ENCODE measurements around the gene KIF22.
"Not testable (repeated sequence)": the region's sequence is repeated elsewhere in the genome, so short reads cannot be mapped to it uniquely, and the experiment has no call there.

The KIF22 gene

DNA sequence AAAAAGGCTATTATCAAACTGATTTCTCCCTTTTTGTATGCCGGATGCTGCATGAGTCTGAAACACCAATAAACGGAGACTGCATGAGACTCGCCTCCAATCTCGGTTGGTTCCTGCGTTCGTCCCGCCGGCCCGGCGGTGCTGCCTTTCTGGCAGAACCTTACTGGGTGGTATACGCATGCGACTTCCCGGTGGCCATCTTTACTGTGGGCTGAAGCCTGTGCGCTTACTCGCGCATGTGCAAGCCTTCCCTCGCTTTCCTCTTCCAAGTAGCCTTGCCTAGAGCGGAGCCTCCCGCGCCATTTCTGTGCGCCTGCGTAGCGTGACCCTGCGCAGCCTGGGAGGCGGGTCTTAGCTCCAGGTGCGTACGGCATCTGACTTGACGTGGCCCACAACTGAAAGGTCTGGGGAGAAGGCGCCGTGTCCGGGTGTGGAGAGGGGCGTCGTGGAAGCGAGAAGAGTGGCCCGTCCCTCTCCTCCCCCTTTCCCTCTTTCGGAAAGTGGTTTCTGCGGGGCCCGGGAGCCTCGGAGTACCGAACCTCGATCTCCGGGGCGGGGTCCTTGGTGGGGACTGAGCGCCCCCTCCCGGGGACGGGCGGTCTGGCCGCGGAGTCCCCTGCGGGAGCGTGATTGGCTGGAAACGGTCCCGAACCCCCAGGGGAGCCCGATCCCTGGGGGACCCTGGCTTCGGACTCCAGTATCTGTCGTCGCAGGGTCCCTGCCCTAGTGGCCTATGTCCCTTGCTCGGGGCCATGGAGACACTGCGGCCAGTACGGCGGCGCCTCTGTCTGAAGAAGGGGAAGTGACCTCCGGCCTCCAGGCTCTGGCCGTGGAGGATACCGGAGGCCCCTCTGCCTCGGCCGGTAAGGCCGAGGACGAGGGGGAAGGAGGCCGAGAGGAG, 25.5 kb downstream of the KIF22 start, which contains the start of gene PAGR1:
Gene PAGR1, plus strand, starts transcription at position 360 of the 901 bp plus-strand sequence. Its CDS starts 374 bp downstream, at position 734.
- DNase-seq, result peak; percentile 98

- DNase-seq, result no peak
These were observed 26.3 kb downstream of the KIF22 start for GRCh38 chr16:29816694-29817441.

DNA sequence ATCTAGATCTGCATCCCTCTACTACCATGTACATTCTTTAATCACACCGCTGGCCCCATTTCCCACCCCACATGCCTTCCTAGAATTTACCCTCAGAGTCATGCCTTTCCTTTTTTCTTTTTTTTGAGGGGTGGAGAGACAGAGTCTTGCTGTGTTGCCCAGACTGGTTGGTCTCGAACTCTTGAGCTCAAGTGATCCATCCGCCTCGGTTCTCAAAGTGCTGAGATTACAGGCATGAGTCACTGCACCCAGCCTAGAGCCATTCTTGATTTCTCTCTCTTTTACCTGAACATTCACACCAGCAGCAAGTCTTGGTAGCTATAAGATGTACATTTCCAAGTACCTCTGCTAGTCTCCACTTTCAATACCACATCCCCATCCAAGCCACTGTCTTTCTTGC, 27.5 kb downstream of the KIF22 start:
- DNase-seq, result no peak

GRCh38 chr16:29819506-29819905, 29.0 kb downstream of the KIF22 start:
- no peak for DNase-seq

GRCh38 chr16:29820271-29820701, 29.7 kb downstream of the KIF22 start, which contains the start of gene MVP:
MVP (plus strand) TSS chr16:29820462; CDS start chr16:29830550, 10,088 bp downstream.
- DNase-seq, result peak; percentile 36

DNA sequence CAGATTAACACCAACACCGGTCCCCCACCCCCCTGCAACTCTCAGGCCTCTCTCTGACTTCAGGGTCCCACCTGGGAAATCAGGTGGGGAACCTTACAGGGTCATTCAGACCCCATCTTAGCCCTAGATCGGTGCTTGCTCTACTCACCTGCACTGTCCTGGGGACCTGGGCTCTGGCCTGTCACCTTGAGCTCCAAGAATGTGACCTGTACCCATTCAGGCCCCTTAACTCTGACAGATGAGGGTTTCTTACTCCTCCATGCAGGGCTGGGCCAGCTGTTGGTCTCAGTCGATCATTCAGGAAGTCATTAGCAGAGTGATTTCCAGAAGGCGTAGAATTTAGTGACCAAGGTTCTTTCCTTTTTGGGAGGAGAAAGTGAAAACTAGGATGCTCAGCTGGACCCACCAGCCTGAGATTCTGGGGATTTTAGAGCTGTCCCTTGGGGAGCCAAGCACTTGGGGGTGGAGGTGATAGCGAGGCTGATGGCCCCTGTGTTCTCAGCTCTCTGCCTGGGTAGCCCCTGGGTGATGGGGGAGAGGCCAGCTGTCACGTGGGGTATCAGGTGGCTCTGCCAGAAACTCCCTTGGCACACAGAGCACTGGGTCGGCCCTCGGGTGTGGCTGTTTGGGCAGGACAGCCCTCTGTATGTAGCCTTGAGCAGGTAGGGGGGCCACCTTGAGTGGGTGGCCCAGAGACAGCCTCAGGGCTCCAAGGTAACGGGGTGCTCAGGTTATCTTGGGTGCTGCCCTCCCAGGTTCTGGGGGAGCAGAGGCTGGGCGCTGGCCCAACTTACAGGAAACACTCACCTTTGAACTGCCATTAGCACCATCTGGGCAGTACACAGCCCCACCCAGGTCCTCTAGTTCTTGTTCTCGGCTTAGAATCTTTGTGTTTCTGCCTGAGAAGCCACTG, 30.4 kb downstream of the KIF22 start:
- DNase-seq, result peak; percentile 26

- no peak for DNase-seq
These were observed 31.1 kb downstream of the KIF22 start for GRCh38 chr16:29821643-29822115.

DNA sequence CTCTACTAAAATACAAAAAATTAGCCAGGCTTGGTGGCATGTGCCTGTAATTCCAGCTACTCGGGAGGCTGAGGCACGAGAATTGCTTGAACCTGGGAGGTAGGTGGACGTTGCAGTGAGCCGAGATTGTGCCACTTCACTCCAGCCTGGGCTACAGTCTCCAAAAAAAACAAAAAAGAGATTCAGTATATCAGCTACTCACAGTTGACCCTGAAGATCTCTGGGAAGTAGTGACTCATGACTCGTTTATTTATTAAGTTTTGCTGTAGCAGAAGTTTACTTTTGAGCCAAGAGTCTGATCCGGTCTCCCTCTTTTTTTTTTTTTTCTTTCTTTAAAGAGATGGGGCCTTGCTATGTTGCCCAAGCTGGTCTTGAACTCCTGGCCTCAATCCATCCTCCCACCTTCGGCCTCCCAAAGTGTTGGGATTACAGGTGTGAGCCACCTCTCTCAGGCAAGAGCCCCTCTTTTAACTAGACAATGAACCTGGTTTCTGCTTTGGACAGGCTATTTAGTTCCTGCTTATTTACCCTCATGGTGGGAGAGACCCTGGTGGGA, 34.1 kb downstream of the KIF22 start:
- DNase-seq, result no peak

GRCh38 chr16:29825145-29826044, 34.8 kb downstream of the KIF22 start:
- DNase-seq, result no peak

DNA sequence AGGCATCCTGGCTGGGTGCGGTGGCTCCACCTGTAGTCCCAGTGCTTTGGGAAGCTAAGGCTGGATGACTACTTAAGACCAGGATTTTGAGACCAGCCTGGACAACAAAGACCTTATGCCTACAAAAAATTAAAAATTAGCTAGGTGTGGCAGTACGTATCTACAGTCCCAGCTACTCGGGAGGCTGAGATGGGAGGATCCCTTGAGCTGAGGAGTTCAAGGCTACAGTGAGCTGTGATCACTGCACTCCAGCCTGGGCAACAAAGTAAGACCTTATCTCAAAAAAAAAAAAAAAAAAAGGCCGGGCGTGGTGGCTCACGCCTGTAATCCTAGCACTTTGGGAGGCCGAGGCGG, 35.8 kb downstream of the KIF22 start:
- no peak for DNase-seq

- DNase-seq, result no peak
These were observed 40.2 kb downstream of the KIF22 start for GRCh38 chr16:29830774-29831173.

- no peak for DNase-seq
These were observed 40.9 kb downstream of the KIF22 start for GRCh38 chr16:29831490-29831889.

DNA sequence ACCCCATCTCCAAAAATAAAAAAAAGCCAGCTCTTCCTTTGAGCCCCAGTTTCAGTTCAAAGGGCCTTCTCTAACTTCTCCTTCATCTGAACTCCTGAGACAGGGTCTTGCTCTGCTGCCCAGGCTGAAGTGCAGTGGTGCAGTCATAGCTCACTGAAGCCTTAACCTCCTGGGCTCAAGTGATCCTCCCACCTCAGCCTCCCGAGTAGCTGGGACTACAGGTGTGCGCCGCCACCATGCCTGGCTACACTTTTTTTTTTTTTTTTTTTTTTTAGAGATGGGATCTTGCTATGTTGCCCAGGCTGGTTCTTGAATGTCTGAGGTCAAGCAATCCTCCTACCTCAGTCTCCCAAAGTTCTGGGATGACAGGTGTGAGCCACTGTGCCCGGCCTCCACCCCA, 42.7 kb downstream of the KIF22 start:
- not testable (repeated sequence) for DNase-seq

DNA sequence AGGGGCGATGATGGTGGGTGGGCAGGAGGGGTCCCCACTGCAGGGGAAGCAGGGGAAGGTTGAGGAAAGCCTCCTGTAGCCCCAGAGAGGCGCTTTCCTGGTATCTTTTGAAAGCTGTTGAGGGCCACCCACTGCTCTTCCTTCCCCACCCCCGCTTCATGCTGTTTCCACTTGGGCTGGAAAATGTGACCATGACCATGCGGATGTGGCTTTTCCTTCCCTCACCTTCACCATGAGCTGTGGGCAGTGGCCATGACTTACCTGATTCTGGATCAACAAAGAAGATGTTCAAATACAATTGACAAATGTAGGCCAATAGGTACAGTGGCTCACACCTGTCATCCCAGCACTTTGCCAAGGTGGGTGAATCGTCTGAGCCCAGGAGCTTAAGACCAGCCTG, 43.5 kb downstream of the KIF22 start:
- DNase-seq, result no peak

GRCh38 chr16:29835926-29836325, 45.4 kb downstream of the KIF22 start:
- no peak for DNase-seq

- no peak for DNase-seq
These were observed 46.1 kb downstream of the KIF22 start for GRCh38 chr16:29836623-29837022.

GRCh38 chr16:29837841-29838240, 47.3 kb downstream of the KIF22 start:
- DNase-seq, result no peak

DNA sequence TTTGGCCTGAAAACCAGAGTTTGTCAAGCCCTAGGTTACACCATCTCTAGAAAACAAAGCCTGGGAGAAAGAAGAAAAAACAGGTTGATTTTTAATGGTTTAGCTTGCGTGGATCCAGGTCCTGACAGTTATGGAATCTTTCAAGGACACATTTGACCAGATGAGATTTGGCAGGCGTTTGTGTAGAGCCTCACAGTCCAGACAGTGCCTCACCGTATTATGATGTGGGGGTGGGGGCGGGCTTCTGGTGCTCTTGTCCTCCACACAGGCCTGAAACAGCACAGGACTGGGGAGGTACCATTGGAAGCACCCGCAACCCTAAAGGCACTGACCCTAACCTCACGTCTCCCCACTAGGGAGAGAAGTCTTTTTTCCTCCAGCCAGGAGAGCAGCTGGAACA, 49.3 kb downstream of the KIF22 start:
- no peak for DNase-seq

- DNase-seq, result no peak
These were observed 49.7 kb downstream of the KIF22 start for GRCh38 chr16:29840240-29840639.

GRCh38 chr16:29841631-29842030, 51.1 kb downstream of the KIF22 start:
- DNase-seq, result no peak

DNA sequence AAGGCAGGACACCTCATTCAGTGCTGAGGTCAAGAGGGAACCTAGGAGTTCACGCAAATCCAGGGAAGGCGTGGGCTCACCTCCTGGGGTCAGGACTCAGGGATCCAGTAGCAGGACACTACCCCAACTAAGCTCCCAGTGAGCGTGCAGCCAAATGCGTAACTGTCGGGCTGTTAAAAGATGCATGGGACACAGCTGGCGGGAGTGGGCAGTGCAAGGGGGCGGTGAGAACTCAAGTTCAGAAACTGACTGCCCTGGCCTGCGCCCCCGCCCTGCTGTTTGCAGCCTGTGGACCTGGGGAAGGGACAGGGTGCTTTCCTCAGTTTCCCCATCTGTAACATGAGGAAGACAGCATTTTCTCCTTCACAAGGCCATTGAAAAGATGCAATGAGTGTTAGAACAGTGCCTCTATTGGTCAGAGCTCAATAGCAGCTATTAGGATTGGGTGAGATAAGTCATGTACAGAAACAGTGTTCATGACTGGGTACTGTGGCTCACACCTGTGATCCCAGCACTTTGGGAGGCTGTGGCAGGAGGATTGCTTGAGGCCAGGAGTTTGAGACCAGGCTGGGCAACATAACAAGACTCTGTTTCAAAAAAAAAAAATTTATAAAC, 52.3 kb downstream of the KIF22 start:
- DNase-seq, result no peak

All from activated CD4-positive, alpha-beta T cell treated with anti-CD3 and anti-CD28 coated beads for 1 hour (primary cell).